HG02678 (cell line): ENCODE measurements around the gene PCBD1.
"Not testable (repeated sequence)": the region's sequence is repeated elsewhere in the genome, so short reads cannot be mapped to it uniquely, and the experiment has no call there.

ENCODE experiments used
- ATAC-seq: cut with Tn5 transposase; IDR thresholded peaks from one replicate; pipeline ENCODE4 v1.9.1; 2021; ENCODE audit warnings: mild to moderate bottlenecking, moderate library complexity; ENCODE audit not compliant: unreplicated experiment

PCBD1 gene

GRCh38 chr10:70874061-70874460 is 14.3 kb downstream of the PCBD1 start:
- ATAC-seq, result no peak

- no peak for ATAC-seq
Observed at GRCh38 chr10:70872291-70872690, 16.1 kb downstream of the PCBD1 start.

- ATAC-seq, result no peak
Observed at GRCh38 chr10:70866424-70866823, 21.9 kb downstream of the PCBD1 start.

- no peak for ATAC-seq
Observed at GRCh38 chr10:70864935-70865334, 23.4 kb downstream of the PCBD1 start.

GRCh38 chr10:70863470-70864160 is 24.8 kb downstream of the PCBD1 start:
- ATAC-seq, result no peak

GRCh38 chr10:70861495-70862197 is 26.7 kb downstream of the PCBD1 start:
- not testable (repeated sequence) for ATAC-seq

GRCh38 chr10:70858759-70859158 is 29.6 kb downstream of the PCBD1 start:
- ATAC-seq, result no peak

- ATAC-seq, result no peak
Observed at GRCh38 chr10:70856454-70856853, 31.9 kb downstream of the PCBD1 start.

- no peak for ATAC-seq
Observed at GRCh38 chr10:70853457-70853856, 34.9 kb downstream of the PCBD1 start.

GRCh38 chr10:70853038-70853437 is 35.3 kb downstream of the PCBD1 start:
- ATAC-seq, result no peak

GRCh38 chr10:70851597-70852475 is 36.5 kb downstream of the PCBD1 start:
- ATAC-seq, result no peak

- no peak for ATAC-seq
Observed at GRCh38 chr10:70850097-70850496, 38.3 kb downstream of the PCBD1 start.

GRCh38 chr10:70849582-70850016 is 38.8 kb downstream of the PCBD1 start:
- no peak for ATAC-seq

- no peak for ATAC-seq
Observed at GRCh38 chr10:70847659-70848360, 40.6 kb downstream of the PCBD1 start.

- no peak for ATAC-seq
Observed at GRCh38 chr10:70846795-70847194, 41.6 kb downstream of the PCBD1 start.

GRCh38 chr10:70845816-70846215 is 42.5 kb downstream of the PCBD1 start:
- no peak for ATAC-seq

GRCh38 chr10:70845256-70845655 is 43.1 kb downstream of the PCBD1 start:
- no peak for ATAC-seq

- ATAC-seq, result no peak
Observed at GRCh38 chr10:70843776-70844489, 44.4 kb downstream of the PCBD1 start.

- ATAC-seq, result no peak
Observed at GRCh38 chr10:70843333-70843732, 45.0 kb downstream of the PCBD1 start.

GRCh38 chr10:70840836-70841235 is 47.5 kb downstream of the PCBD1 start:
- no peak for ATAC-seq
